SK-N-MC (cell line): ENCODE measurements around the gene NFRKB.

Experiments
- EZH2 ChIP-seq: fragments of 200-600 bp; sonication (generic); IDR thresholded peaks from one replicate; pipeline ENCODE4 v1.6.1; 2017; ENCODE audit warnings: antibody characterized with exemption
- POLR2AphosphoS5 ChIP-seq: IDR thresholded peaks from 2 replicates; pipeline ENCODE4 v1.6.1; 2012; ENCODE audit warnings: mild to moderate bottlenecking, low read depth, low read length, borderline replicate concordance

DNA sequence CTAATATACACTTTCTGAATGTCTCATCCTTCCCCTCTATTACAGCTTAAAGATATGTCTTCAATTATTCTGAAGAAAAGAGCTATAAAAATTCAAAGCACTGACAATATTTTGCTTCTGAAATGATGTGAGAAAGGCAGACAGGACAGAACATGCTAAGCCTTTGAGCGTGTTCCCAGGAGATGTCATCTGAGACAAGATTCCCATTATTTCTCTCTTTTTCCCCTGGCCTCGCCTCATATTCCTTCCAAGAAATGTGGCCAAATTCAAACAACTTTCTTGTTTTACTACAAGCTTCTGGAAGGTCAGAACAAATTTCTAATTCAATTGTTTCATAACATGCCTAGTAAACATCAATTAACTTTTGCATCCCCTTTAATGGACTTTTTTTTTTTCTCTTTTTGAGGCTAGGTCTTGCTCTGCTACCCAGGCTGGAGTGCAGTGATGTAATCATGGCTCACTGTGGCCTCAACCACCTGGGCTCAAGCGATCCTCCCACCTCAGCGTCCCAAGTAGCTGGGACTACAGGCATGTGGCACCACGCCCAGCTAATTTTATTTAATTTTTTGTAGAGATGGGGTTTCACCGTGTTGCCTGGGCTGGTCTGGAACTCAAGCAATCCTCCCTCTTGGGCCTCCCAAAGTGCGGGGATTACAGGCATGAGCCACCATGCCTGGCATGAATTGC, 37.1 kb upstream of the NFRKB start:
- TF ChIP-seq EZH2 (no peak), POLR2AphosphoS5 (no peak)
